ENCODE data around the gene RGS17. TPM values are rescaled to one million over a fixed set of nuclear protein-coding genes. Genes with fewer than 3 reads are reported as not detected.

The RGS17 gene
- total and polyA plus RNA-seq, 10 of the 15 experiments (the other 5 are each of a cell fraction or from before 2014, with no cell fraction given): 0.06 to 0.29 (median 0.14) TPM; not detected in 4

DNA sequence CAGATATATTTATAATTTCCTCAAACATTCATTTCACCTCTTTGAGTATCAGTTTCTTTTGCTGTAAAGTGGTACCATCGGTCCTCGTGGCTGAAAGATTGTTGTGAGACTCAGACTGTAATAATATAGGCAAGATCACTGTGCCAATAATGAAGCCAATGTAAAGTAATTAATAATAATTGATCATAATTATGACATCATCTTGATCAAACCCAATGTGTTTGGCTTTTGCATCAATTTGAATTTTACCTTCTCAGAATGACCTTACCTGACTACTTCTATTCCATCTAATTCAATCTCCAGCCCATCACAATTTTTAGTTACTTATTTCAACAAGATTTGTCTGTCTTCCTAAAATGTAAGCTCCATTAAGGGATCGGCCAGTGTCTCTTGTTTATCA lies 112.7 kb downstream of the RGS17 start (continued):
- TF ChIP-seq KAT2A (conservative IDR thresholded peaks at IDR 0.05; ENCODE audit: control insufficient read depth, low read depth, low read length) (no peak), BCL11A (IDR thresholded peaks at IDR 0.05; ENCODE audit: low read depth, low read length) (no peak)

DNA sequence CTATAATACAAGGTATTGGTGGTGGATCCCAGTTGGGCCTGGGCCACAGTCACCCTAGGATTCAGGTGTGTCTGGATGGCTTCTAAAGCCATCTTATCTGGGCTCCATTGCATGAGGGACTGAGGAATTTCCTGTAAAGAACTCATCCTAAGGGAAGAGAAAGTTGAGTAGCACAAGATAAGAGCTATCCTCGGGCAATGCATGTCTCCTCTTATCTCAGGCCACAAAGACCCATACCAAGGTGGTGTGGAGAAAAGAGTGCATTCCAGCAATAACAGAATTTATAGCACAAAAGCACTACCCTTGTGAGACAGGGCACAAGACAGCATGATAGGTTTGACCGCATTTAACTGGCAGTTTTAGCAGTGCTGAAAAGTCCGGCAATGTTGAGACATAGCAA lies 114.2 kb downstream of the RGS17 start:
- ChIA-PET POLR2A (no interaction called here), RAD21 (ENCODE audit: unreplicated experiment) (no interaction called here), CTCF (interaction anchor here (1.0 kb wide), 1 partner anchor 63 kb away, joined by 3 read pairs; no protein-coding TSS in a partner anchor), SMC1A (ENCODE audit: uncharacterized antibody, unreplicated experiment) (no interaction called here)
- no peak for ATAC-seq
- no peaks in the 10 kb centered on the region for H4K20me1 ChIP-seq (ENCODE audit: control insufficient read depth, insufficient read depth)
- H3K27me3 ChIP-seq (replicated peaks in 1 of 2; ENCODE audit: control insufficient read depth in 2 of 2, insufficient read depth in 2 of 2, low read length in 1 of 2): no peaks in the 10 kb centered on the region; a peak in 1 of 4 replicates
- no peaks in the 10 kb centered on the region for H3K36me3 ChIP-seq (ENCODE audit: control insufficient read depth in 2 of 2, insufficient read depth in 2 of 2, low read length in 1 of 2)
- DNase-seq (ENCODE audit: low read depth, low spot score): no peak
- H3K79me2 ChIP-seq (ENCODE audit: control insufficient read depth, insufficient read depth, low read length): no peaks in the 10 kb centered on the region
- H3K9ac ChIP-seq (ENCODE audit: control insufficient read depth, insufficient read depth, low read length): no peak overlapping the region
- BruUV-seq (replicated peaks): no TSS peak
- TF ChIP-seq, protein P1, sequence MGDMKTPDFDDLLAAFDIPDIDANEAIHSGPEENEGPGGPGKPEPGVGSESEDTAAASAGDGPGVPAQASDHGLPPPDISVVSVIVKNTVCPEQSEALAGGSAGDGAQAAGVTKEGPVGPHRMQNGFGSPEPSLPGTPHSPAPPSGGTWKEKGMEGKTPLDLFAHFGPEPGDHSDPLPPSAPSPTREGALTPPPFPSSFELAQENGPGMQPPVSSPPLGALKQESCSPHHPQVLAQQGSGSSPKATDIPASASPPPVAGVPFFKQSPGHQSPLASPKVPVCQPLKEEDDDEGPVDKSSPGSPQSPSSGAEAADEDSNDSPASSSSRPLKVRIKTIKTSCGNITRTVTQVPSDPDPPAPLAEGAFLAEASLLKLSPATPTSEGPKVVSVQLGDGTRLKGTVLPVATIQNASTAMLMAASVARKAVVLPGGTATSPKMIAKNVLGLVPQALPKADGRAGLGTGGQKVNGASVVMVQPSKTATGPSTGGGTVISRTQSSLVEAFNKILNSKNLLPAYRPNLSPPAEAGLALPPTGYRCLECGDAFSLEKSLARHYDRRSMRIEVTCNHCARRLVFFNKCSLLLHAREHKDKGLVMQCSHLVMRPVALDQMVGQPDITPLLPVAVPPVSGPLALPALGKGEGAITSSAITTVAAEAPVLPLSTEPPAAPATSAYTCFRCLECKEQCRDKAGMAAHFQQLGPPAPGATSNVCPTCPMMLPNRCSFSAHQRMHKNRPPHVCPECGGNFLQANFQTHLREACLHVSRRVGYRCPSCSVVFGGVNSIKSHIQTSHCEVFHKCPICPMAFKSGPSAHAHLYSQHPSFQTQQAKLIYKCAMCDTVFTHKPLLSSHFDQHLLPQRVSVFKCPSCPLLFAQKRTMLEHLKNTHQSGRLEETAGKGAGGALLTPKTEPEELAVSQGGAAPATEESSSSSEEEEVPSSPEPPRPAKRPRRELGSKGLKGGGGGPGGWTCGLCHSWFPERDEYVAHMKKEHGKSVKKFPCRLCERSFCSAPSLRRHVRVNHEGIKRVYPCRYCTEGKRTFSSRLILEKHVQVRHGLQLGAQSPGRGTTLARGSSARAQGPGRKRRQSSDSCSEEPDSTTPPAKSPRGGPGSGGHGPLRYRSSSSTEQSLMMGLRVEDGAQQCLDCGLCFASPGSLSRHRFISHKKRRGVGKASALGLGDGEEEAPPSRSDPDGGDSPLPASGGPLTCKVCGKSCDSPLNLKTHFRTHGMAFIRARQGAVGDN (IDR thresholded peaks at IDR 0.05): no peak
- TF ChIP-seq SUZ12 (IDR thresholded peaks at IDR 0.05; ENCODE audit: unreplicated experiment): no peak
- TF ChIP-seq RB1 (IDR thresholded peaks at IDR 0.05; ENCODE audit: borderline replicate concordance): no peak
- no peak for TF ChIP-seq NR2C1 (IDR thresholded peaks at IDR 0.05)
- TF ChIP-seq BMI1 (IDR thresholded peaks at IDR 0.05; ENCODE audit: borderline replicate concordance): no peak
- no peak for TF ChIP-seq BACH1 (IDR thresholded peaks at IDR 0.05; ENCODE audit: borderline replicate concordance)
- no peak for TF ChIP-seq MXI1 (IDR thresholded peaks at IDR 0.05; ENCODE audit: low read depth, low read length)
- no peak for TF ChIP-seq MEF2A (IDR thresholded peaks at IDR 0.05; ENCODE audit: insufficient read depth, low read depth, low read length)
- no peak for TF ChIP-seq CHD4 (IDR thresholded peaks at IDR 0.05)
- TF ChIP-seq CREB1 (IDR thresholded peaks at IDR 0.05; ENCODE audit: low read depth): no peak
- no peak for TF ChIP-seq SMAD5 (IDR thresholded peaks at IDR 0.05; ENCODE audit: low read depth)
- TF ChIP-seq ZNF384 (IDR thresholded peaks at IDR 0.05; ENCODE audit: borderline replicate concordance, low read depth, low read length): no peak
- TF ChIP-seq TCF12 (IDR thresholded peaks at IDR 0.05; ENCODE audit: low read depth, low read length): no peak
- H3K4me3 ChIP-seq: no peak overlapping the region
- in situ Hi-C loops (cut with MboI): no loop called here
- FAIRE-seq: no peak
- H3K9me3 ChIP-seq (replicated peaks; ENCODE audit: control insufficient read depth, insufficient read depth, low read length): no peaks in the 10 kb centered on the region
- no peaks in the 10 kb centered on the region for H3K4me1 ChIP-seq (ENCODE audit: control insufficient read depth, insufficient read depth, low read length)
- WGBS (ENCODE audit: insufficient coverage, insufficient replicate concordance, low lambda C conversion rate, missing lambda C conversion rate): 54% methylated on average over 3 of the region's 3 CpGs
- no peak overlapping the region for H3K4me2 ChIP-seq (ENCODE audit: control insufficient read depth, insufficient read depth)
- no peak overlapping the region for H2AFZ ChIP-seq (ENCODE audit: control insufficient read depth, low read depth, low read length)
- no peak overlapping the region for H3K27ac ChIP-seq (ENCODE audit: control insufficient read depth, insufficient read depth)
- intact Hi-C loops (cut with micrococcal nuclease; ENCODE audit: unreplicated experiment): no loop called here
